HL-60 (cell line): ENCODE results near the gene GLCE.
"Not testable (repeated sequence)": the region's sequence is repeated elsewhere in the genome, so short reads cannot be mapped to it uniquely, and the experiment has no call there.

ENCODE experiments used
- GABPA ChIP-seq: IDR thresholded peaks from 2 replicates; pipeline ENCODE4 v1.6.1; 2012; ENCODE audit warnings: low read depth
- POLR2AphosphoS5 ChIP-seq: IDR thresholded peaks from 2 replicates; pipeline ENCODE4 v1.6.1; 2012; ENCODE audit warnings: low read depth
- SPI1 ChIP-seq: IDR thresholded peaks from 2 replicates; pipeline ENCODE4 v1.6.1; 2012; ENCODE audit warnings: low read depth, mild to moderate bottlenecking, borderline replicate concordance
- TF ChIP-seq, protein P1 (sequence below): IDR thresholded peaks from one replicate; pipeline ENCODE4 v1.5.1; 2011; ENCODE audit warnings: low read length, control low read depth, inconsistent platforms; ENCODE audit not compliant: insufficient read depth
- TF ChIP-seq, protein P2 (sequence below): IDR thresholded peaks from 2 replicates; pipeline ENCODE4 v1.6.1; 2012; ENCODE audit warnings: low read depth; ENCODE audit not compliant: insufficient replicate concordance

DNA sequence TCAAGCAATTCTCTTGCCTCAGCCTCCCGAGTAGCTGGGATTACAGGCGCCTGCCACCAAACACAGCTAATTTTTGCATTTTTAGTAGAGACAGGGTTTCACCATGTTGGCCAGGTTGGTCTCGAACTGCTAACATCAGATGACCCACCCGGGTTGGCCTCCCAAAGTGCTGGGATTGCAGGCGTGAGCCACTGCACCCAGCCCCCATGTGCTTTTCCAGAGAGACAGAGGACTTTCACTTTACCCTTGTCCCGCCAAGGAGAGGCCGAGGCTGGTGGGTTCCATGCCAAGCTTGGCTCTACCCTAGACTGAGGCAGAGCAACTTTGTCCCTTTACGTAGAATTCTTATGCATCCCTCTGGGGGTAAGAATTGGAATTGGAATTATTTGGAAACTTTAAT, 140.7 kb downstream of the GLCE start:
- TF ChIP-seq, protein P1, sequence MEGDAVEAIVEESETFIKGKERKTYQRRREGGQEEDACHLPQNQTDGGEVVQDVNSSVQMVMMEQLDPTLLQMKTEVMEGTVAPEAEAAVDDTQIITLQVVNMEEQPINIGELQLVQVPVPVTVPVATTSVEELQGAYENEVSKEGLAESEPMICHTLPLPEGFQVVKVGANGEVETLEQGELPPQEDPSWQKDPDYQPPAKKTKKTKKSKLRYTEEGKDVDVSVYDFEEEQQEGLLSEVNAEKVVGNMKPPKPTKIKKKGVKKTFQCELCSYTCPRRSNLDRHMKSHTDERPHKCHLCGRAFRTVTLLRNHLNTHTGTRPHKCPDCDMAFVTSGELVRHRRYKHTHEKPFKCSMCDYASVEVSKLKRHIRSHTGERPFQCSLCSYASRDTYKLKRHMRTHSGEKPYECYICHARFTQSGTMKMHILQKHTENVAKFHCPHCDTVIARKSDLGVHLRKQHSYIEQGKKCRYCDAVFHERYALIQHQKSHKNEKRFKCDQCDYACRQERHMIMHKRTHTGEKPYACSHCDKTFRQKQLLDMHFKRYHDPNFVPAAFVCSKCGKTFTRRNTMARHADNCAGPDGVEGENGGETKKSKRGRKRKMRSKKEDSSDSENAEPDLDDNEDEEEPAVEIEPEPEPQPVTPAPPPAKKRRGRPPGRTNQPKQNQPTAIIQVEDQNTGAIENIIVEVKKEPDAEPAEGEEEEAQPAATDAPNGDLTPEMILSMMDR, result not testable (repeated sequence)
- TF ChIP-seq, protein P2, sequence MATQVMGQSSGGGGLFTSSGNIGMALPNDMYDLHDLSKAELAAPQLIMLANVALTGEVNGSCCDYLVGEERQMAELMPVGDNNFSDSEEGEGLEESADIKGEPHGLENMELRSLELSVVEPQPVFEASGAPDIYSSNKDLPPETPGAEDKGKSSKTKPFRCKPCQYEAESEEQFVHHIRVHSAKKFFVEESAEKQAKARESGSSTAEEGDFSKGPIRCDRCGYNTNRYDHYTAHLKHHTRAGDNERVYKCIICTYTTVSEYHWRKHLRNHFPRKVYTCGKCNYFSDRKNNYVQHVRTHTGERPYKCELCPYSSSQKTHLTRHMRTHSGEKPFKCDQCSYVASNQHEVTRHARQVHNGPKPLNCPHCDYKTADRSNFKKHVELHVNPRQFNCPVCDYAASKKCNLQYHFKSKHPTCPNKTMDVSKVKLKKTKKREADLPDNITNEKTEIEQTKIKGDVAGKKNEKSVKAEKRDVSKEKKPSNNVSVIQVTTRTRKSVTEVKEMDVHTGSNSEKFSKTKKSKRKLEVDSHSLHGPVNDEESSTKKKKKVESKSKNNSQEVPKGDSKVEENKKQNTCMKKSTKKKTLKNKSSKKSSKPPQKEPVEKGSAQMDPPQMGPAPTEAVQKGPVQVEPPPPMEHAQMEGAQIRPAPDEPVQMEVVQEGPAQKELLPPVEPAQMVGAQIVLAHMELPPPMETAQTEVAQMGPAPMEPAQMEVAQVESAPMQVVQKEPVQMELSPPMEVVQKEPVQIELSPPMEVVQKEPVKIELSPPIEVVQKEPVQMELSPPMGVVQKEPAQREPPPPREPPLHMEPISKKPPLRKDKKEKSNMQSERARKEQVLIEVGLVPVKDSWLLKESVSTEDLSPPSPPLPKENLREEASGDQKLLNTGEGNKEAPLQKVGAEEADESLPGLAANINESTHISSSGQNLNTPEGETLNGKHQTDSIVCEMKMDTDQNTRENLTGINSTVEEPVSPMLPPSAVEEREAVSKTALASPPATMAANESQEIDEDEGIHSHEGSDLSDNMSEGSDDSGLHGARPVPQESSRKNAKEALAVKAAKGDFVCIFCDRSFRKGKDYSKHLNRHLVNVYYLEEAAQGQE, result not testable (repeated sequence)
- TF ChIP-seq POLR2AphosphoS5, GABPA, SPI1: not testable (repeated sequence)
